Tibial artery (tissue), 4 donors: ENCODE measurements around the gene LIG3.
"Not testable (repeated sequence)": the region's sequence is repeated elsewhere in the genome, so short reads cannot be mapped to it uniquely, and the experiment has no call there.

ENCODE experiments used
- DNase-seq, 2 donors: peaks; one replicate each; pipeline ENCODE4 v3.0.0-alpha.2; 2019
- H3K27ac ChIP-seq, 2 donors: fragments of 200-600 bp; sonication (generic) in 1 of 2; 1 replicate in 1 of 2; 2 replicates in 1 of 2; pipeline ENCODE4 v1.5.1; 2018 to 2019; ENCODE audit warnings: mild to moderate bottlenecking in 1 of 2
- H3K27me3 ChIP-seq, 2 donors: fragments of 200-600 bp; sonication (generic) in 1 of 2; one replicate each; pipeline versions ENCODE4 v1.5.1 to v1.6.0; 2016 to 2019
- H3K36me3 ChIP-seq, 3 donors: fragments of 200-600 bp; sonication (generic) in 2 of 3; one replicate each; pipeline ENCODE4 v1.5.1; 2016 to 2019; ENCODE audit warnings: mild to moderate bottlenecking in 2 of 3
- H3K4me1 ChIP-seq, 4 donors: fragments of 200-600 bp; sonication (generic) in 2 of 4; 1 replicate in 3 of 4; 2 replicates in 1 of 4; pipeline ENCODE4 v1.5.1; 2016 to 2019
- H3K4me3 ChIP-seq, 2 donors: fragments of 200-600 bp; sonication (generic) in 1 of 2; 1 replicate in 1 of 2; 2 replicates in 1 of 2; pipeline ENCODE4 v1.5.1; 2018 to 2019; ENCODE audit warnings: mild to moderate bottlenecking in 2 of 2
- H3K9me3 ChIP-seq, 3 donors: fragments of 200-600 bp; sonication (generic) in 1 of 3; one replicate each; pipeline ENCODE4 v1.5.1; 2016 to 2019
- CTCF ChIP-seq, 2 experiments: fragments of 200-600 bp in 1 of 2; fragments of 450-650 bp in 1 of 2; IDR thresholded peaks; one replicate each; pipeline ENCODE4 v1.5.1; 2017 to 2019; ENCODE audit warnings: antibody characterized with exemption in 2 of 2, mild to moderate bottlenecking in 1 of 2, moderate library complexity in 1 of 2
- intact Hi-C: fragments of 100-400 bp; cut with DNase I; formaldehyde crosslinking; loops from one replicate; pipeline ENCODE4 v1.15.0; 2023; ENCODE audit warnings: low total_unique reads

The LIG3 gene

GRCh38 chr17:34999456-34999855, 19.1 kb downstream of the LIG3 start:
- H3K9me3 ChIP-seq, result no peaks in the 10 kb centered on the region
- peaks cover 32 to 84% (median 52%) of the 10 kb centered on the region in 3 donors for H3K36me3 ChIP-seq
- no peak overlapping the region for H3K27ac ChIP-seq
- no peak for DNase-seq
- no peaks in the 10 kb centered on the region for H3K27me3 ChIP-seq
- TF ChIP-seq CTCF (IDR thresholded peaks at IDR 0.05), result no peak
- intact Hi-C loops, result no loop called here
- H3K4me3 ChIP-seq, result no peak overlapping the region
- H3K4me1 ChIP-seq, result peaks cover 0 to 18% (median 14%) of the 10 kb centered on the region in 4 donors

DNA sequence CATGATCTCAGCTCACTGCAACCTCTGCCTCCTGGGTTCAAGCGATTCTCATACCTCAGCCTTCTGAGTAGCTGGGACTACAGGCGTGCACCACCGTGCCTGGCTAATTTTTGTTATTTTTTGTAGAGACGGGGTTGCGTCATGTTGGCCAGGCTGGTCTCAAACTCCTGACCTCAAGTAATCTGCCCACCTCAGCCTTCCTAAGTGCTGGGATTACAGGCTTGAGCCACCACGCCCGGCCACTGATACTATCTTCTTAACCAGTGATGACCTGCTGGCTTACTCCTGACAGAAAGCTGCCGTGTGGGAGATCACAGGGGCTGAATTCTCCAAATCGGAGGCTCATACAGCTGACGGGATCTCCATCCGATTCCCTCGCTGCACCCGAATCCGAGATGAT, 20.7 kb downstream of the LIG3 start:
- H3K27ac ChIP-seq, H3K9me3 ChIP-seq, DNase-seq, intact Hi-C loops, H3K4me3 ChIP-seq, H3K27me3 ChIP-seq: not testable (repeated sequence)
- Histone ChIP-seq H3K4me1 (peaks cover 0 to 18% (median 14%) of the 10 kb centered on the region in 4 donors), H3K36me3 (peaks cover 28 to 84% (median 41%) of the 10 kb centered on the region in 3 donors)

DNA sequence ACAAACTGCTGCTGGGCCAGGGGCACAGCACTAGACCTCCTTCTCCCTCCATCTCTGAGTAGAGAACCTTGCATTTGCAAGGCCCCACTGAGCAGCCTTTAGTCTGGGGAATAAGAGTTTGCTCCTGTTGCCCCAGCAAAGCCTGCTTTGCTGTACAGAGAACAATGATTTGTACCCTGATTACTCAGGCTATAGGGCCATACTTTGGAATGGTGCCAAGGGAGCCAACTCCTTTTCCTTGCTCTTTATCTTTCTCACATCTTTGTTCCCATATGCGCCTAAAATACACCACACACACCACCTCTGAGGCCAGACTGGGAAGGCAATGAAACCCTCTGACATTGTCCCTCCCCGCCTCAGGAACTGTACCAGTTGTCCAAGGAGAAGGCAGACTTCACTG, 21.2 kb downstream of the LIG3 start:
- intact Hi-C loops, result no loop called here
- TF ChIP-seq CTCF (IDR thresholded peaks at IDR 0.05), result no peak
- H3K36me3 ChIP-seq, result peaks cover 28 to 84% (median 35%) of the 10 kb centered on the region in 3 donors
- H3K27me3 ChIP-seq, result no peaks in the 10 kb centered on the region
- no peaks in the 10 kb centered on the region for H3K9me3 ChIP-seq
- no peak overlapping the region for H3K4me3 ChIP-seq
- H3K4me1 ChIP-seq, result peaks cover 0 to 18% (median 14%) of the 10 kb centered on the region in 4 donors
- no peak for DNase-seq
- H3K27ac ChIP-seq, result no peak overlapping the region

DNA sequence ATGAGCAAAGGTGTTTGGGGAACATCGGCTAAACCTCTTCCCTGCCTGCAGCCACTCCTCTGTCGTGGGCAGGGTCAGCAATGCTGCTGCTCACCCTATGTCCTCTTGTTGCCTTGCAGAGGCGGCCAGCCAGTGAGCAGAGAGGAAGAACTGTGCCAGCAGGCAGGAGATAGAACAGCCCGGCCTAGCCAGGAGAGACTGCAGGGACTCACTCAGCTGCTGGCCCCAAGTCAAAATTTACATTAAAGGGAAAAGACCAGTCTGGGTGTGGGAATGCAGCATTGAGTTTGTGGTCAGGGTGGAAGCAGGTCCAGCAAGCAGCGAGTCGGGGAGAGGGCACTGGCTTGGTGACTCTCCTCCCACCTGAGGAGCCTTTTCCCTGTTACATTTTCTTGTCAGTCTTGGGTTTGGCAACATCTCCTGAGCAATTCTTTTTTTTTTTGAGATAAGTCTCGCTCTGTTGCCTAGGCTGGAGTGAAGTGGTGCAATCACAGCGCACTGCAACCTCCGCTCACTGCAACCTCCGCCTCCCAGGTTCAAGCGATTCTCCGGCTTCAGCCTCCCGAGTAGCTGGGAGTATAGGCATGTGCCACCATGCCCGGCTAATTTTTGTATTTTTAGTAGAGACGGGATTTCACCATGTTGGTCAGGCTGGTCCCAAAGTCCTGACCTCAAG, 22.7 kb downstream of the LIG3 start:
- no peak for TF ChIP-seq CTCF (IDR thresholded peaks at IDR 0.05)
- Histone ChIP-seq H3K27me3 (no peaks in the 10 kb centered on the region), H3K27ac (no peak overlapping the region), H3K9me3 (no peaks in the 10 kb centered on the region), H3K4me1 (peaks cover 0 to 3% (median 1%) of the 10 kb centered on the region in 4 donors), H3K4me3 (no peak overlapping the region), H3K36me3 (peaks cover 28 to 96% (median 38%) of the 10 kb centered on the region in 3 donors)
- intact Hi-C loops, result no loop called here
- DNase-seq, result no peak

- Histone ChIP-seq H3K27me3 (no peaks in the 10 kb centered on the region), H3K4me3 (no peak overlapping the region), H3K27ac (no peak overlapping the region), H3K4me1 (no peaks in the 10 kb centered on the region), H3K9me3 (no peaks in the 10 kb centered on the region), H3K36me3 (peaks cover 28 to 89% (median 42%) of the 10 kb centered on the region in 3 donors)
- no peak for DNase-seq
- intact Hi-C loops, result no loop called here
- no peak for TF ChIP-seq CTCF (IDR thresholded peaks at IDR 0.05)
Observed at GRCh38 chr17:35003778-35004177, 23.5 kb downstream of the LIG3 start.

GRCh38 chr17:35006345-35006744, 26.0 kb downstream of the LIG3 start:
- TF ChIP-seq CTCF (IDR thresholded peaks at IDR 0.05), result no peak
- intact Hi-C loops, result no loop called here
- no peak for DNase-seq
- no peaks in the 10 kb centered on the region for H3K9me3 ChIP-seq
- no peak overlapping the region for H3K4me3 ChIP-seq
- no peak overlapping the region for H3K27ac ChIP-seq
- peaks cover 27 to 87% (median 52%) of the 10 kb centered on the region in 3 donors for H3K36me3 ChIP-seq
- no peaks in the 10 kb centered on the region for H3K27me3 ChIP-seq
- no peaks in the 10 kb centered on the region for H3K4me1 ChIP-seq
